NCI-H2171 (cell line): Measurements from ENCODE around the gene PTGES3L.

Experiments
- DNase-seq: peaks from one replicate; lab custom pipeline; 2025; lab: John Stamatoyannopoulos, UW

PTGES3L gene

DNA sequence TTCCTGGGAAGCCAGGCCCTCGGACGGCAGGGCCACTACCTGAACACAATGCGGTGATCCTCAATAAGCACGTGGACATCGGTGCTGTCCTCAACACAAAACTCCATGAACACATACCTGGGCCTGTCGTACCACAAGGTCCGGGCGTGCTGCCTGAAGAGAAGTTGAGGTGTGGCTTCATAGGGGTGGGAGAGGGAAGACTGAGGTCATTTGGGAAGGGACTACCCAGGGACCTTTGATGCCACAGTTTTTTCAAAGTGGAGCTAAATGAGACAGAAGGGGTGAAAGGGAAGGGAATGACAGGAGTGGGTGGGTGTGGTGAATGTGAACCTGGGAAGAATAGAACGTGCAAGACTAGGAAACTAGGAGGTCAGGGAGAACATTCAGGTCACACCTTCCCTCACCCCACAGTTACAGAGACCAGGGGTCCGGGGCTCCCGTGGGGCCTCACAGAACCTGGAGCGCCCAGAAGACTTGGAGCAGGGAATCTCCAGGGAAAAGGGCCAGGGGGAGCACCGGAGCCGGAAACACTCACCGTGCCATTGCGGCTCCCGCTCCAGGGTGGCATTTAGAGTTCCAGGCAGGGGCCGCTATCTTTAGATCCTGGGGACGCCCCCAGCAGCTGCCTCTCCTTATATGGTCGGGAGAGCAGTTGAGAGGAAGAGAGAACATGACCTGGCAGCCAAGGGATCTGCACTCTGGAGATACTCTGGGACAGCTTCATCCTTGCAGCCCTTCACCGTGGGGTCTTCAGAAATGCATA is at the start of gene PTGES3L:
TSS of gene PTGES3L (minus strand) at position 570 of the 763 bp plus-strand sequence. CDS start at position 543, 27 bp downstream.
- DNase-seq = peak; percentile 70

DNA sequence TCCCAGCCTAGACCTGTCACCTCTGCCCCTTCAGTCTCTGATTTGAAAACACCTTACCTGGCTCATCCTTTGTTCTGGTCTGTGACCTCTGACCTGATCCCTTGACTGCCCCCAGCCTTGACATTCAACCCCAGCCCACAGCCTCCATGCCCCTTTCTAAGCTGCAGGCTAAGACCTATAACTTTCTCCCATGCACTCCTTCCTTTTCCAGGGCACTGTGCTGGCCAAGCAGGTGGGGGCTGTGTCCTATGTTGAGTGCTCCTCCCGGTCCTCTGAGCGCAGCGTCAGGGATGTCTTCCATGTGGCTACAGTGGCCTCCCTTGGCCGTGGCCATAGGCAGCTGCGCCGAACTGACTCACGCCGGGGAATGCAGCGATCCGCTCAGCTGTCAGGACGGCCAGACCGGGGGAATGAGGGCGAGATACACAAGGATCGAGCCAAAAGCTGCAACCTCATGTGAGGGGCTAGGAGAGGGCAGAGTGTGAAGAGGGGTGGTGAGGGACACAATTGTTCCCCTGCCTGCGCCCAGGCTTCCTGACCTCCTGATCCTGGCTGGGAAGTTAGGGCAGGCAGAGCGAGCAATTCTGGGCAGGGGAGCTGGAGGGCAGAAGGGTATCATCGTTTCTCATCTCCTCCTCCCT is 48.5 kb upstream of the PTGES3L start:
- DNase-seq = no peak

DNA sequence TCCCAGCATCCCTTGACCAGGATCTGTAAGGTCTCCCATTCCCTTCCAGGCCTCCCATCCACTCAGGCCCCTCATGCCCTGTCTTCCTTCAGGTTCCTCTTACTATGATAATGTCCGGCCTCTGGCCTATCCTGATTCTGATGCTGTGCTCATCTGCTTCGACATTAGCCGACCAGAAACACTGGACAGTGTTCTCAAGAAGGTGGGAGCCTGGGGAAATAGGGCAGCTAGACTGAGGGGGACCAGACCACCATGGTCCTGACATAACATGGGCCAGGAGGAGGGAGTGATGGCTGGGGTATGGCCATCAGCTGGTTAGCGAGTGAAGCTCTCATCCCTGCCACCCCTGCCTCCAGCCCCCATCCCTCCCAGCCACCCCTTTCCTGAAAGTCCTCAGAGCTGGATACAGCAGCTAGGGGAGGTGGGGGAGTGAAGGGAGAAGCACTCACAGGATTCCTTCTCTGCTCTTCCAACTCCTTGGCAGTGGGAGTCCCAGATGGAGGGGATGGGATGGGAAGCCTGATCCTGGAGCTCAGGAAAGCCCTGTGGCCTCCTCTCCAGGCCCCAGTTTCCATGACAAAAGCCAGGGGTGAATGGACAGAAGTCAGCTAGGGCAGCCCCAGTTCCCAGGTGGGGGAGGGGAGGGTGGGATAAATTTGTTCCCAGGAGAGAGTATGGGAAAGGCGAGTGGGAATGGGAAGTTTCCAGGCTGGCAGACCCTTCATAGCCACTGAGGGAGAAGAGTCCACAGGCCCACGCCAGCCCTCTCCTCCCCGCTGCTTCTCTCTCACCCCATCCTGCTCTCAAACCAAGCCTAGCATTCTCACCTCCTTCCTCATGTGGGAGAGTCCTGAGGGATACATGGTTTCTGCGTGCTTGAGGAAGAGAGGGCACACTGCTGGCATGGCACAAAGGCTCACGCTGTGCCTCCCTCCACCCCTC is 47.5 kb upstream of the PTGES3L start:
- DNase-seq = no peak

DNA sequence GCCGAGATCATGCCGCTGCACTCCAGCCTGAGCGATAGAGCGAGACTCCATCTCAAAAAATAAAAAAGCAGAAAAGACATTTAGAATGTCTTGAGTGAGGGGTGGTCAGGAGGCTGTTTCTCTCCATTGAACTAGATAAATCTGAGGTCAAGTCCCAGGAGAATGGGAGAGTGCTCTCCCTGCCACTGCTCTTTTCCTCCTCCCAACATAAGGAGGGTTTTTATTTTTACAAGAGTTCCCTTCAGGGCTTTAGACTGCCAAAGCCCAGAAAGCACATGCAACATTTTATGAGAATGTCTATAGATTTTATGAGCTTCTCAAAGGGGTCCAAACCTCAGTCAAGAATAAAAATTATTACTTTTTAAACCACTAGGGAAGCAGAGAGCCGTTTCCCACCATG is 46.7 kb upstream of the PTGES3L start:
- DNase-seq = no peak

DNA sequence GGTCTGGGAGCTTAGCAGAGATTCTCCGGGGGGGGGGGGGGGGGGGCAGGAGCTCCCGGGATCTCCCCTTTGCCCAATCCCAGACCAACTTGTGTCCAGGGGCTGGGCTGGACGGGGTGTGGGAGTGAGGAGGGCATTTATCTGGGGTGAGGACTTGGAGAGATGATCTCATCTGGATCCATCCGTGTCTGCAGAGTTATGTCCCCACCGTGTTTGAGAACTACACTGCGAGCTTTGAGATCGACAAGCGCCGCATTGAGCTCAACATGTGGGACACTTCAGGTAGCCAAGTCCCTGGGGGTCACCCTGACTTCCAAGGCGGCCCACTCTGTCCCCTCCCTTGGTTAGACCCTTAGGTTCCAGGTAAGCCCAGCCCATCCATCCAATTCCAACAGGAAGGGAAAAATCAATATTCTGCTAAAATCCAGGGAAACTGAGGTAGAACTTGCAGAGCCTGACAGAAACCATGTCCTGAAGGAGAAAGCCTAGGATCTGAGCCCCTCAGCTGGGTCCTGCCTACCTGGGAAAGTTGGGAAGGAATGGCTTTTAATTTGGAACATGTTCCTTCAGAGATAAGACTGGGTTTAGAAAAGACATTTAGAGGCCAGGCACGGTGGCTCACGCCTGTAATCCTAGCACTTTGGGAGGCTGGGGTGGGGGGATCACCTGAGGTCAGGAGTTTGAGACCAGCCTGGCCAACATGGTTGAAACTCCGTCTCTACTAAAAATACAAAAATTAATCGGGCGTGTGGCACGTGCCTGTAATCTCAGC is 46.1 kb upstream of the PTGES3L start:
- no peak for DNase-seq

DNA sequence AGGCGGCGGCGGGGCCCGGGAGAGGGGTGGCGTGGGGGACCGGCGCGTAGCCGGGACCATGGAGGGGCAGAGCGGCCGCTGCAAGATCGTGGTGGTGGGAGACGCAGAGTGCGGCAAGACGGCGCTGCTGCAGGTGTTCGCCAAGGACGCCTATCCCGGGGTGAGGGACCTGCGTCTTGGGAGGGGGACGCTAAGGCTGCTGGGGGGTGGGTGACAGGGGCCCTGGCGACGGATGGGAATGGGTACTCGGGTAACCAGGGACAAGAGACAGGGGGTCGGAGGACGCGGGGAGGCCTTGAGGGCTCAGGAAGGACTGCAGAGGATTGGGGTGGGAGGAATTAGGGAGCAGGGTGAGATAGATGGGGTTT is 45.4 kb upstream of the PTGES3L start:
- no peak for DNase-seq

DNA sequence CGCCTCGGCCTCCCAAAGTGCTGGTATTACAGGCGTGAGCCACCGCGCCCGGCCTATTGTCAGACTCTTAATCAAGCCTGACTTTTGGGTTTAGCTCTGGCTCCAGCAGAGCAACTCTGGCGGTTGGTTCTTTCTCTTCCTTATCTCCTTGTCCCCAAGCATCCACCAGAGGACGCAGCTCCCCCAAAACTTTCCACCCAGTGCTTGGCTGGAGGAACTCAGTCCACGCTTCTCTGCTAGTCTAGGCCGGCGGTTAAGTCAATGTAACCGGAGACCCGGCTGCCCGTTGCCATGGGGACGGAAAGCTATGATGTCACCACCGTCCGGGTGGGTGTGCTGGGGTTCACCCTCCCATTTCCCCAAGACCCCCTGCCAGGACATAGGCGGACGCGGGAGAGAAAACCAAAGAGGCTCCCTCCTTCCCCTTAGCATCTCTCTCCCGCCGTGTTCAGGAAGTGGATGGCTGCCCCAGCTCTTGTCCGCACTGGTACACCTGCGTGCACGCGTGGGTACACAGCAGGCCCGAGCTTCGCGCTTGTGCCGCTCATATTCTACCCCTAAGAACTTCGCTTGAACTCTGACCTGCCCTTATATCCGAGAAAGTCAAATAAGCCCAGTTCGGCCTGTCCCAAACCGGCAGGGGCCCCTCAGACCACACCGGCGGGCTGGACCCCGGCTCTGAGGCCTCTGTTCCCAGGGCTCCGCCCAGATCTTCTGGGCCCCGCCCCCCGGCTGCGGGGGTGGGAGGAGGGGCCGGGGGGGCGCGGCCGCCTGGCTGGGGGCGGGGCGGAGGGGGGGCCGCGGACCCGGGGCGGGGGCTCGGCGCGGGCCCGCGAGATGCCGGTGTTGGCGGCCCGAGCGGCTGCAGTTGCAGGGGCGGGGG is 44.8 kb upstream of the PTGES3L start, which contains the start of gene RND2:
TSS of gene RND2 (plus strand) at position 825 of the 883 bp plus-strand sequence. CDS start 117 bp downstream, outside the sequence.
- peak; percentile 88 for DNase-seq

DNA sequence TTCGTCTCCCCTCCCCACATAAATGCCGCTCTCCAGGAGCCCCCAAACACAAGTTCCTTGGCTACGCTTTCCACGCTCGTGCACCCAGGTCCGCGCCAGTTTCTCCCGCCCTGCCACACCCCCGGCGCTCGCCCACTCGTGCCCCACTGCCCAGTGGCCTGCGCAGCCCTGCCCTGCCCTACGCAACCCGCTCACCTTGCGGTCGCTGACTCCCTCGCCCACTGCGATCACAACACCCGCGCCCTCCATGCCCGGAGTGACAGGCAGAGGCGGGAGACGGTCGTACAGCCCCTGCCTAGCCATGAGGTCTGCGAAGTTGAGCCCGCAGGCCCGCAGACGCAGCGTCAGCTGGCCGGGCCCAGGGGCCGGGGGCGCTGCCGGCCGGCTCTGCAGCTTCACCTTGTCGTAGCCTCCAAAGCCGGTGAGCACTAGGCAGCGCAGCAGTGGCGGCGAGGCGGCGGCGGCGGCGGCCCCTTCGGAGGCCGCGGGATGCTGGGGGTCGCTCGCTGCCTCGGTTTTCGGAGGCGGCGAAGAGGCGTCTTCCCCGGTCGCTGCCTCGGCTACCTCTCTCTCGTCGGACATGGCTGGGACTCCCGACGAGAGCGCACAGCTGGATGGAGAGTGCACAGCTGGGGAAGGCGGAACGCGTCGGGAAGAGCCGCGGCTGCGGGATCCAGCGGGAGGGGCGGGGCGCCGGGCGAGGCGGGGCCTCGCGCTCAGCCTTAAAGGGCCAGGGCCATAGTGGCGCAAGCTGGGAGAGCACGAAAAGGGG is 42.0 kb upstream of the PTGES3L start, which contains the start of gene VAT1:
TSS of gene VAT1 (minus strand) at position 645 of the 772 bp plus-strand sequence. CDS start at position 582, 63 bp downstream.
- peak; percentile 59 for DNase-seq

DNA sequence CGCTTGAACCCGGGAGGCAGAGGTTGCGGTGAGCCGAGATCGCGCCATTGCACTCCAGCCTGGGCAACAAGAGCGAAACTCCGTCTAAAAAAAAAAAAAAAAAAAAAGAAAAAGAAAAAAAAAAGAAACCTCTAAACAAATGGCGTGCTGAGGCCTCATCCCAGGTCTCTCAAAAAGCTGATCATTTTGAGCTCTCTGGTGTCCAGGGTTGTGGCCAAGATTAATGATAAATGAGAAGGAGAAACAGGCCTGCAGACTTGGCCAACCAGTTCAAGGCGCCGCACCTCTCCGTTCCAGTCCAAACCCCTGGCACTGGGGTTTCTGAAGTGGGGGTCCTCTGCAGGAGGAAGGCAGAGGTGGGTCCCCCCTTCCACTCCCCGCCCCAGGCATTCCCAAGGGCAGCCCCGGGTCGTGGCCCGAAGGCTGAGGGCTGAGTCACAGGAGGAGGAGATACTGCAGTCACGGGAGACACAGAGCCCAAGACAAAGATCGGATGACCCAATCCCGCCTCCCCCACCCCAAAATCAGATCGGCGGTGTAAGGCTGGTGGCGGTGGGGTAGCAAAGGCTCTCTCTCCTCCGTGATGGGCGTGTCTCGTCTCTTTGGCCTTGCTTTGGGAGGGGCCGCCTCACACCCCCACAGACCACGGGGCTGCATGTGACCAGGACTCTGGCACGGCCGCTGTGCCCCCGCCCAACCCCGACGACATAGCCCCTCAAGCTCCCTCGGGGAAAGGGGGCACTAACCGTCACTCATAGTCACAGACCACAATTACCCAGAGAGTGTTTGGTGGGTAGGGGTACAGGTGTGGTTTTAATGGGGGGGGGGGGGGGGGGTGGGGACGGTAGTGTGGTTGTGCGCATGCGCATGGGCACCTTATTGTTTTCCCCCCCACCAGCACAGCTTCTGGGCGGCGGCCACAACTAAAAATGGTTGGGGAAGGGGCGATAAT is 41.2 kb upstream of the PTGES3L start:
- peak; percentile 22 for DNase-seq

DNA sequence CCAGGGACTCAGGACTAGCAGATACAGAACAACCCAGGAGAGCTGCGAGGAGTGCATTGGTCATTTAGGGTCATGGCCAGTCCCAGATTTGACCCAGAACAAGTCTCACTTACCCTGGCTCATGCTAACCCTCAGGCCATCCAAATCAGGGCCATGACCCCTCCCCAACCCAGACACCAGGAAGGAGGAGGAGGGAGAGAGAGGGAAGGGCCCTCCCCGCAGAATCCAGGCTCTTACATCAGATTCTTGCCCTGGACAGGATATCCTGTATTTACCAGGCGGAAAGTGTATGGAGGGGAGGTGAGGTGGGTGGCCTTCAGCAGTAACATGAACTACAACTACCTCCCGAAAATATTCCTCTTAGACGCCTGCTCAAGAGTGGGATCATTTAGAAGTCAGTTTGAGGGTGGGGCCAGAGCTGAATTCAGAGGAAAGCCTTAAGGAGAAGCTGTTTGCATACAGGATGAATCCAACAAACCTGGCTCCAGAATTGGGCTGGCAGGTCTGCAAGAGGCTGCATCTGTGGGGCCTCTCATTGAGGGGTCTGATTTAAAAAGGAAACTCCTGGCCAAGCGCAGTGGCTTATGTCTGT is 40.2 kb upstream of the PTGES3L start:
- DNase-seq = no peak

DNA sequence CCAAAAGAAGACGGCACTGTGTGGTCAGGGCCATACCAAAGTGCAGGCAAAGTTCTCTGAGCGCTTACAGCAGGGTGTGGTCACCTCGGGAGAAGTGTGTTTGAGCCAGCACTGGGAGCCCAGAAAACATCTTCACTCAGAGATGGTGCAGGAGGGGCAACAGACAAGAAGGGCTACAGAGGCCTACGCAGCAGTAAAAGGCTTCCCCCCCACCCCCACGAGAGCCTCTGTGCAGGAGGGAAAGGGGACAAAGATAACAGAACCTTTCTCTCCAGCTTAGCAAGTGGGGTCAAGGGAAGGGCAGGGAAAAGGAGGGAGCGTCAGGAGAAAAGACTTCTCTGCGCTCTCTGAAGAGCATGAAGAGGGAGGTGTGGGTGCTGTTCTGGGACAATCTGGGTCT is 39.5 kb upstream of the PTGES3L start:
- no peak for DNase-seq

DNA sequence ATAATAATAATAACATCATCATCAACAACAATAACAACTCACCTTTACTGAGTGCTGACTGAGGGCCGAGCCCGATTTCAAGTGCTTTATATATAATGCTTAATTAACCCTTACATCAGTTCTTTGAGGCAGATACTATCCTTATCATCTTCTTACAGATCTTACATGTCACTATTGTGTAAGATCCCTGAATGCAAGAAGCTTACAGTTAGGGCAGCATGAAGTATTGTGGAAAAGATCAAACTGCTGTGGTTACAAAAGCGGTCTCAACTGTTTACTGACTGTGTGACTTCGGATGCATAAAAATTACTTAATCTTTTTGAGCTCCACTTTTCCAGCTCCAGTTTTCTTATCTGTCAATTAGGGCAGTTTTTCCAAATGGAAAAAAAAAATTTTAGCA is 39.1 kb upstream of the PTGES3L start:
- DNase-seq = no peak

DNA sequence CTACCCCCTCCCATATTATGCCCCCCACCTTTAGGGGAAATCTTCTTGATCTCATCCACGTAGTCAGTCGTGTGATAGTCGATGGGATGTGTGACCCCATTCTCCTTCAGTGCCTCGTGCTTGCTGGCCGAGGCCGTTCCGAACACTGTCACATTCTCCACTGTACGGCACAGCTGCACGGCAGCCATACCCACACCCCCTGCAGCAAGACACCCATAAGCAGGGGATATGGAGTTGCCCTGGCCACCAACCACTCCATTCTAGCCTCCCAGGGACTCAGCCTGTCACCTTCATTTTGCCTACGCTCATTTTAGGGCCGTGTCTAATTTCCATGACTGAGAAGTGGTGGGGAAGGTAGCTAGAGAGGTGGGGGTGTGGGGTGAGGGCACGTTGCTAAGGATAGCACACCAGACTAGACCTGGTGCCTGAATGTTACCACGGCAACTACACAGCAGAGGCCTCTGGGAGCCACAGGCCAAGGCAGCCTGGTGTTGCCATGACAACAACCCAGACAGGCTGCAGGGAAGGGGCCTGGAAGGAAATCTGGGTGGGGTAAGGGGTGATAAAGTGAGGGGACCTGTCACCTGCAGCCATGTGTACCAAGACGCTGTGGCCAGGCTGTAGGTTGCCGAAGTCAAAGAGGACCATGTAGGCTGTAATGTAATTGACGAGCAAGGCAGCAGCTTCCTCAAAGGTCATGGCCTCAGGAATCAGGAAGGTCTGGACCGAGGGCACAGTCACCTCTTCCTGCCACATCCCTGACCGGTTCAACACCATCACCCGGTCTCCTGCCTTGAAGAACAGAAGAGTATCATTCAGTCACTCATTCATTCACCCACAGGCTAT is 38.4 kb upstream of the PTGES3L start:
- no peak for DNase-seq

DNA sequence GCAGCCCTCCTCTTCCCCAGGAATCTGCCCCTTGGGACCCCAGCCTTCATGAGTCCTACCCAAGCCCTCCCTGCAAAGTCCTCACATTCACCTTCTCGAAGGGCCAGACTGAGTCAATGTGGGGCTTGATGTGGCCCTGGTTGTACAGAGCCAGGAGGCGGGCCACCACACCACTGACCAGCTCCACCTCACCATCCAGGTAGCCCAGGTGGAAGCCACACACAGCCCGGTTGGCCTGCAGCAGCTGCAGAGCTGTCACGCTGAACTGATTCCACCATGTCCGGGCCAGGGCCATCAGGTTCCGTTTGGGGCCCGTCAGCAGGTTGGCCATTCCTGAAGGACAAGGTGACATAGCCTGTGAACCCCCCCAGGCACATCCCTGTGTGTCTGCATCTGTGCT is 36.3 kb upstream of the PTGES3L start:
- no peak for DNase-seq

DNA sequence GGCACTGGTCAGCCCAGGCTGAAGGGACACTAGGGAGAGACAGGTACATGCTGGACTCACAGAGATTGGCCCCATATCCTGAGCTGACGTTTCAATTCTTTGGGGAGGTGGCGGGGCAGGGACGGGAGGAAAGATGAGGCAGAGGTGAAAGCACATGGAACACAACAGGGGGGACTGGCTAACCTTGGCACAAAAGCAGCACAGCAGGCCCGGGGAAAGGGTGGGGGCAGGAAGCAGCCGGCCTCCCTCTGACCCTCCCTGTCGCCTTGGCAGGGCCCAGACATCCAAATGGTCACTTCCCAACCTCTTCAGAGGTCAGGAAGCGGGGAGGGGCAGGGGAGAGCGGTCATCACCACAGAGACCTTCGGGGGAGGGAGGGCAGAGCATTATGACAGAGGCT is 35.7 kb upstream of the PTGES3L start:
- no peak for DNase-seq

DNA sequence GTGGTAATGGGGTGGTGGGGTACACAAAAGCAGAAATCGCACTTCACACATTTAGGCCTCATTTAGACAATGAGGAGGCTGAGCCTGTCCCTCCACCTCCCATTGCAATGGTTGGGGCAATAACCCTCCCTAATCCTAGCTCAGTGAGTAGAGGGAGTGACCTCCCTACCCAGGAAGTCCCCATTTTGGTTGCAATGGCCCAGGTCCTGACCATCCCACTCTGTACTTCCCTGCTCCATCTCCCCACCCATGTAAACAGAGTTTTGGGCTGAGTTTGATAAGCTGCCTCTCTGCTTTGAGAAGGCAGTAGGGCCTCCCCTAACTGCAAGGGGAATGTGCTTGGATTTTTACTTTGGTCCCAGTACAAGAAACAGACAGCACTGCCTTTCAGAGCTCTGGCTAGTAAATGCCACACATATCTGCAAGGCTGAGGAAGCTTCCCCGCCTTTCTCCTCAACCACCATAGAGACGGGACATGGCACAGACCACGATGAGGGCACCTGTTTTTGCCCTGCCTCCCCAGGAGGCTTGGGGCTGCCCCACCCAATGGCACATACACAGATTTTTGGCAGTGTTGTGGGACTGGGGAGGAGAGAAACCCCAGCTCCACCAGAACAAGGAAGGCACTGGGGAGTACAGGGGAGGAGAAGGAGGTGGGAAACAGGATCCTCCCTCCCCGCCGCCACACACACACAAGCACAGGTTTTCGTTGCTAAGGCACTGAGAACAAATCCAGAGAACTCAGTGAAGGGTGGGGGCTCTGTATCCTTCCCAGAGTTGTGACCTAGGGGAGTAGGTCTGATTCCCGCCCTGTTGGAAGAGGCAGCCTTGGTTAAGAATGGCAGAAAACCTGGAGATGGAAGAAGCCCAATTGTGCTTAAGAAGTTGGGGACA is 35.0 kb upstream of the PTGES3L start:
- DNase-seq = no peak
